ENCODE results near the gene WEE2.

DNA sequence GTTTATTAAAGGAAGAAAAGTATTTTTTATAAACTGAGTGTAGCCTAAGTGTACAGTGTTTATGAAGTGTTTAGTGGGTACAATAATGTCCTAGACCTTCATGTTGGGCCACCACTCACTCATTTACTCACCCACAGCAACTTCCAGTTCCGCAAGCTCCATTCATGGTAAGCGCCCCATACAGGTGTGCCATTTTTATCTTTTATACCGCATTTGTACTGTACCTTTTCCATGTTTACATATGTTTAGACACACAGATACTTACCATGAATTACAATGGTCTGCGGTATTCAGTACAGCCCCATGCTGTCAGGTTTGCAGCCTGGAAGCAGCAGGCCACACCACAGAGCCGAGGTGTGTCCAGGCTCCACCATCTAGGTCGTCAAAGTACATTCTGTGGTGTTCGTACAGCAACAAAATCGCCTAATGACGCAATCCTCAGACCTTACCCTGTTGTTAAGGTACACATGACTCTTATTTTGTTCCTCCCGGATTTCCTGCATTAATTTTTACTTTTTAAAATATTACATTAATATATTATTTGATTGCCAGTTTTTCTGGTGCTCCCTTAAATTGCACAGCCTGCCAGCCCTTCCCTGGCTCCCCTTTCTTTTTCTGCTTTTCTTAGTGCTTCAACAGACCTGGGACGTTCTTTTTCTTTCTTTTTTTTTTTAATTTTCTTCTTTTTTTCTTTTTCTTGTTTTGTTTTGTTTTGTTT is 29.1 kb downstream of the WEE2 start:
- no peak for TF ChIP-seq EZH2 (conservative IDR thresholded peaks at IDR 0.05; ENCODE audit: low read depth, low read length)
- no peak for TF ChIP-seq RXRA (CRISPR knock-in tag; IDR thresholded peaks at IDR 0.05)
- TF ChIP-seq RELA (CRISPR knock-in tag; IDR thresholded peaks at IDR 0.05) = no peak
- TF ChIP-seq ZNF318 (CRISPR knock-in tag; IDR thresholded peaks at IDR 0.05) = no peak
- TF ChIP-seq MXD1 (CRISPR knock-in tag; IDR thresholded peaks at IDR 0.05) = no peak
- TF ChIP-seq KMT2B (CRISPR knock-in tag; IDR thresholded peaks at IDR 0.05) = no peak
- TF ChIP-seq USF2 (IDR thresholded peaks at IDR 0.05; ENCODE audit: low read depth, low read length) = no peak
- TF ChIP-seq USF2 (CRISPR knock-in tag; IDR thresholded peaks at IDR 0.05; ENCODE audit: borderline replicate concordance) = no peak
- no peak for TF ChIP-seq E2F1 (CRISPR knock-in tag; IDR thresholded peaks at IDR 0.05)
